GM12873 (cell line): ENCODE measurements around the gene ALK.
A peak's percentile ranks its signal among the peaks of the same experiment; 100 is the strongest.

ENCODE experiments used
- CTCF ChIP-seq: IDR thresholded peaks from 2 replicates; pipeline ENCODE4 v1.5.1; 2012; ENCODE audit warnings: low read depth, mild to moderate bottlenecking, moderate library complexity, low read length, control low read depth; ENCODE audit not compliant: insufficient read depth; ENCODE audit errors: missing control alignments

Gene ALK

DNA sequence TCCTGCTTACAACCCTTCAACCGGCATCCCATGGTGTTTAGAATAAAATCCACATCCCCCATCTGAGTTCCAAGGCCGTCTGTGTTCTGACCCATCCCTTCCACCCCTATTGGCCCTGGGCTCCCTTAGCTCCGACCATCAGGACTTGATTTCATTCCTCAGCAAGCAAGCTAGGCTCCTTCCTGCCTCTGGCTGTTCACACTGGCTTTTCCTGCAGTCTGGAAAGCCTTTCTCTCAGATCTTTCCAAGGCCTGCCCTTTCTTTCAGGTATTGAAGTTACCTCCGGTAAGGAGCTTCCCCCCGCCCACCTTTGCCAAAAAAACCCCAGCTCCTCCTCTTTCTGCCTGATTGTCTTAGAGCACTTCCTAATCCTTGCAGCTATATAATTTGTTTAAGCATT lies 719.4 kb downstream of the ALK start:
- TF ChIP-seq CTCF = no peak

DNA sequence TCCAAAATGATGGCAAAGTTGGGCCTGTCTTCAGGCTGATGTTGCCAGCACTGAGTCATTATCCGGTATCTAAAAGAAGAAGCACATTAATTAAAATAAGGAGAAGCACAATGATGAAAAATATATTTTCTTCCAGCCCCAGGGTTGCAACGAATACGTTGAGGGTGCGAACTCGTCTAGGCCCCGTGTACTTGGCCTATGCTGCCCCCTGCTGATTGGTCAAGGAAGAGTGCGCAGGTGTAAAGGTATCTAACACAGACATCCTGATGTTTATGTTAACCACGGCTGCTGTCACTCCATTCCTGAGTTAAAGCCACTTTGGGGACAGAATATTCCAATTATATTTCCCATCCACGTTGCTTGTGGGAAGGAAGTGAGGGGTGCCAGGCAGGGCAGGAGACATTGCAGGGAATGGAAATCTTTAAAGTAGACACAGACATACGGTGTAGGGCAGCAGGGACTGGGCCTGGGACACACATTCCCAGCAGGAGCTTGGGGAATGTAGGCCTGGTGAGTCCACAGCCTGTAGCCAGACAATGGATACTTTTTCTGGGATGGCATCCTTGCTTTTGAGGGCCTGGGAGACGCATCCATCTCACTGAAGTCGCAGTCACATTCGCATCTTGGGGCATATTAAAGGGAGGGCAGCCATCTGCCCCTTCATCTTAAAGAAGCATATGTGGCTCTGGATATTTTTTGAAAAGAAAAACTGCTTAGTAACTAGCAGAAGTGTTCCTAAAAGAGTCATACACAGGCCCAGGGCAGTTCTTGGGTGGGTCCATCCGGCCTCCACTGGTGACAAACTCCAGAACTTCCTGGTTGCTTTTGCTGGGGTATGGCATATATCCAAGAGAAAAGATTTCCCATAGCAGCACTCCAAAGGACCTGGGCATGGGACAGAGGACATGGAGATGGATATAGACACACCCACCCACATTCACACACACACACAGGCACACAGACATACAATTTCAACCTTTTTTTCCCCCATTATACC lies 724.3 kb downstream of the ALK start:
- TF ChIP-seq CTCF = peak; percentile 85

- TF ChIP-seq CTCF = no peak
These were observed 725.6 kb downstream of the ALK start for GRCh38 chr2:29195796-29196195.

GRCh38 chr2:29193681-29194080 lies 727.7 kb downstream of the ALK start:
- no peak for TF ChIP-seq CTCF

GRCh38 chr2:29193111-29193510 lies 728.3 kb downstream of the ALK start:
- no peak for TF ChIP-seq CTCF

GRCh38 chr2:29192526-29192925 lies 728.9 kb downstream of the ALK start:
- TF ChIP-seq CTCF = no peak

- TF ChIP-seq CTCF = no peak
These were observed 729.6 kb downstream of the ALK start for GRCh38 chr2:29191817-29192216.
